Fibroblast of the aortic adventitia (primary cell): ENCODE results near the gene WSCD2. TPM values are rescaled to one million over a fixed set of nuclear protein-coding genes. Genes with fewer than 3 reads are reported as not detected.

Experiments used
- DNase-seq: peaks from one replicate; pipeline ENCODE4 v3.0.0-alpha.2; 2010; ENCODE audit warnings: low read depth
- H3K4me3 ChIP-seq: 2 replicates; pipeline ENCODE4 v1.5.1; 2011; ENCODE audit warnings: low read depth, mild to moderate bottlenecking, control low read depth, low read length, moderate library complexity
- CTCF ChIP-seq: IDR thresholded peaks from 2 replicates; pipeline ENCODE4 v1.5.1; 2011; ENCODE audit warnings: mild to moderate bottlenecking, low read length, control low read depth, inconsistent platforms; ENCODE audit not compliant: insufficient read depth
- total RNA-seq: library from RNA; depleted of rRNA; stranded (reverse); fragments of >200 nt; gene quantifications from 2 replicates; pipeline ENCODE4 v1.2.3, GENCODE V29; 2012; ENCODE audit warnings: low replicate concordance

The WSCD2 gene
- total RNA-seq, 1 donor: not detected

DNA sequence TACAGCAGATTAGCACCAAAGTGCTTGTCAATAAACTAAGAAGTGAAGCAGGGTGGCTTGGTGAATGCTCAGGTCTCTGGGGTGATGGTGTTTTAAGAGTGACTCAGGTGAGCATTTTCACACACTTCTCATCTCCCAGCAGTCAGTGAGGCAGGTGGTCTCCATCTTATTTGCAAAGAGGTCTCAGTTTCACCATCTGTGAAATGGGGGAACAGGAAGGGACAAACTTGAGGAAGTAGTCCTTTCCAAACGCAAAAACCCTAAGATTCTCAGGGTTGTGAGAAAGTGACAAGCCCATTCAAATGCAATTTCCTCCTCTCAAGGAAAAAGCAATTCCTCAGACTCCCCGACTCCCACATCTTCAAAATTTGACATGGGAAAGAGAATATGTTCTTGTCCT is 155.9 kb downstream of the WSCD2 start:
- DNase-seq: no peak
- no peak for TF ChIP-seq CTCF
- no peak overlapping the region for H3K4me3 ChIP-seq

DNA sequence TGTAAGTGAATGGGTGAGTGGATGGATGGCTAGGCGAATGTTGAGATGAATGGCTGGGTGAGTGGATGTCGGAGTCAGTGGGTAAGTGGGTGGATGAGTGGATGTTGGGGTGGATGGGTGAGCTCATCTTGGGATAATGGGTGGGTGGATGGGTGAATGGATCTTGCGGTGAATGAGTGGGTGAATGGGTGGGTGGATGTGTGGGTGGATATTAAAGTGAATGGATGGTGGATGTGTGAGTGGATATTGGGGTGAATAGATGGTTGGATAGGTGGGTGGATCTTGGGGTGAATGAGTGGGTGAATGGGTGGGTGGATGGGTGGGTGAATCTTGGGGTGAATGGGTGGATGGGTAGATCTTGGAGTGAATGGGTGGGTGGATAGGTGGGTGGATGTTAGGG is 158.1 kb downstream of the WSCD2 start:
- DNase-seq: no peak
- H3K4me3 ChIP-seq: no peak overlapping the region
- no peak for TF ChIP-seq CTCF

DNA sequence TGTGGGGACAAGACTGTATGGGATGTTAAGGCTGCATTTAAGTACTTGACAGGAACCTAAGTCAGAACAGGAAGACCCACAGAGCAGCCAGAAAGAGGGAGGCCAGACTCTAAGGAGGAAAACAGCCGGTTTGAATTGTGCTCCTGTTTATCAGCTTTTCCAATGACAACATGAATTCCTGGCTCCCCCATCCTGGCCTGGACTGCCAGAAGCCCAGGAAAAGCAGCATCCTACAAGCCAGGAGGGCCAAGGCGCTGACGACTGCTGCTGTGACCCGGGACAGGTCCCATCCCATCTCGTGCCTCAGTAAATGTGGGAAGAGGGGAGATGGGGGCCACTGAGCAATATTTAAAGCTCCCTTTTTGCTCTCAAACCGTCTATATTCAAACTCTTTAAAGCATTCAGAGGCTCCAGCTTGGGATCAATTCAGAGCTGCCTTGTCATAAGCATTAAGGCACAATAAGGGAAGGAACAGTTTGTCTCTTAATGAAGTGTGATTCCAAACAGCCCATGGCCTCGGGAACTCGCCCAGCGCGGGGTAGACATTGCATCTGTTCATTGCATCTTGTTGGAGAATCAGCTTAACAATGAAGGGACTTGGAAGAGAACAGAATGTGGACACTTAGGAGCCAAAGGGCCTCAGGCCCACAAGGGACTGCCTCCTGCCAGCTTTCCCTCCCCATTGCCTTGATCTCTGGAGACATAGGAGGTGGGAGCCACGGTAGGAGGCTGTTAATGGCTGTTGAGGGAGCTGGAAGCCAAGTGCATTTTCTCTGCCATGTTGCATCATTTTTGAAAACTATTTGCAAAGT is 160.5 kb downstream of the WSCD2 start:
- DNase-seq: no peak
- no peak overlapping the region for H3K4me3 ChIP-seq
- TF ChIP-seq CTCF: no peak

GRCh38 chr12:108295641-108296040 is 166.6 kb downstream of the WSCD2 start:
- no peak overlapping the region for H3K4me3 ChIP-seq
- no peak for TF ChIP-seq CTCF
- DNase-seq: no peak

DNA sequence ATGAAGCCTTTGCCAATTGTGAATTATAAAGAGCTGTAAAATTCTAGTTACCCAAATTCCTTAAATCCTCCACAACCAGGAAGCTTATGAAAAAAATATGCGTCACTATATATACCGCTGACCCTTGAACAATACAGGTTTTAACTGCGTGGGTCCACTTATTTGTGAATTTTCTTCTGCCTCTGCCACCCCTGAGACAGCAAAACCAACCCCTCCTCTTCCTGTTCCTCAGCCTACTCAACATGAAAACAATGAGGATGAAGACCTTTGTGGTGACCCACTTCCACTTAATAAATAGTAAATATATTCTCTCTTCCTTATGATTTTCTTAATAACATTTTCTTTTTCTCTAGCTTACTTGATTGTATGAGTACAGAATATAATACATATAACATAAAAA is 167.9 kb downstream of the WSCD2 start:
- no peak for TF ChIP-seq CTCF
- H3K4me3 ChIP-seq: no peak overlapping the region

GRCh38 chr12:108297424-108297823 is 168.3 kb downstream of the WSCD2 start:
- TF ChIP-seq CTCF: no peak
- no peak overlapping the region for H3K4me3 ChIP-seq
- DNase-seq: no peak

More for the DNA sequence above, 167.9 kb downstream of the WSCD2 start:
- no peak for DNase-seq
